ENCODE results near the gene HAPLN1. TPM values are rescaled to one million over a fixed set of nuclear protein-coding genes. Genes with fewer than 3 reads are reported as not detected.

The HAPLN1 gene
- total RNA-seq, 1 experiment from 2014 or later = 0.47 TPM

DNA sequence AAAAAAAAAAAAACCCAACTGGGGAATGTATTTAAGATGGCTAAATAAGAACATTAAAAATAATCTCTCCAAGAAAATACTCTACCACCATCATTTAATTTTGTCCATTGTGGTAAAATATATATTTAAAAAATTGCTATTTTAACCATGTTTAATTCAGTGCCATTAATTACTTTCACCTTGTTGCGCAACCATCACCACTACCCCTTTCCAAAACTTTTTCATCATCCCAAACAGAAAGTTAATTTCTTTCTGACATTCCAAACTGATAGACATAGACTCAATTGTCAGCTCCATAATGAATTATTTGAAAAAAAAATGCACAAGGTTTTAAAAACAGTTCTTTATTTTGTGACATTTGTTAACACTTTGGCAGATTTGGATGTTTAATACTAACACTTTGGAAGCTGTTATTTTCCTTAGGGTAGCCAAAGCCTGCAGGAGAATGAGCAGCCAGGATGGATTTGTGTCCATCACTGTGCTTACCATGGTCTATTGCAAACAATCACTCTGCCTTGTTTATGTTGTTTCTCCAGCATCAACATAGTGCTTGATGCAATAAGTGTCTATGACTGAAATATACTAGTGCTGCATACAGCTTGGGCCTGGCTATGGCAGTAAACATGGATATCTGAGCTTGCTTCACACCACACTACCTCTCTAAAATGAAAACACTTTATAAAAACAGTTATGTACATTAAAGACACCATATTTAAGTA is 62.7 kb downstream of the HAPLN1 start:
- DNase-seq (ENCODE audit: low spot score) = no peak
- in situ Hi-C loops (cut with HindIII; ENCODE audit: low sequenced_read_pairs) = no loop called here

DNA sequence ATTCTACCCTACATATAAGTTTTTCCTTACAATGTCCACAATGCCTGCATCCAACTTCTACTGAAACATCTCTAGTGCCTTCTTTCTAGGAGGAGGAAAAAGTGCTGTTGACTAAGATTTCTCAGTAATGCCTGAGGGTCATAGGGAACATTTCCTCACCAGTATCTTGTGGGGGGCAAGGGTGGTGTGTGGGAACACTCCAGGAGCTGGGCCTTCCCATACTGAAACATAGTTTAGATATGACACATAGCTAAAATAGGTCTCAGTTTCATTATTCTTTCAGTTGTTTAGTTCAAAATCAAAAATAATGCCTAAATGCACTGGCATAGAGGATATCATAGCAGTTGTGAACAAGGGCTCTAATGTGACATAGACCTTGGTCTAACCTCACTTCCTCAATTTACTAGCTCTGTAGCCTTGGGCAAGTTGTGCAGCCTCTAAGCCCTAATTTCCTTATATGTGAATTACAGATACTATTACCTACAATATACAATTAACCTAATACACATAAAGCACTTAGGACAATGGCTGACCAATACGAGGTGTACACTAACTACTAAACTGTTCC is 66.1 kb downstream of the HAPLN1 start:
- DNase-seq (ENCODE audit: low spot score) = no peak
- in situ Hi-C loops (cut with HindIII; ENCODE audit: low sequenced_read_pairs) = no loop called here

DNA sequence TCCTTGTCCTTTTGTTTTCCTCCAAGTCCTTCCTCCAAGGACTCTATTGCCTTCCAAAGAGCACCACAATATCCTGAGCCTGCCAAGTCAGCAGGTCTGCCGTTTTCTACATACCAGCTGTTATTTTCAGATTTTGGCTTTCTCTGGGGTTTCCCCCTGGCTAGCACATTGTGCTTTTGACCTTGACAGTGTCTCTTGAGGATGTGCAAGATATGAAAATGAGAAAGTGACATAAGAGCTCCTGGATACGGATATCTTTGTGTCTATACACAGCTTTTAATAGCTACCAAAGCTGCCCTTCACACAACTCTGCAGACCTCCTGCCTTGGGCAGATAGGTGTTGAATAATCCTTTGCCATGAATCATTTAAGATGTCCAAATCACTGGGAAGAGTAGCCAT is 67.0 kb downstream of the HAPLN1 start:
- no peak for DNase-seq (ENCODE audit: low spot score)
- in situ Hi-C loops (cut with HindIII; ENCODE audit: low sequenced_read_pairs) = no loop called here

DNA sequence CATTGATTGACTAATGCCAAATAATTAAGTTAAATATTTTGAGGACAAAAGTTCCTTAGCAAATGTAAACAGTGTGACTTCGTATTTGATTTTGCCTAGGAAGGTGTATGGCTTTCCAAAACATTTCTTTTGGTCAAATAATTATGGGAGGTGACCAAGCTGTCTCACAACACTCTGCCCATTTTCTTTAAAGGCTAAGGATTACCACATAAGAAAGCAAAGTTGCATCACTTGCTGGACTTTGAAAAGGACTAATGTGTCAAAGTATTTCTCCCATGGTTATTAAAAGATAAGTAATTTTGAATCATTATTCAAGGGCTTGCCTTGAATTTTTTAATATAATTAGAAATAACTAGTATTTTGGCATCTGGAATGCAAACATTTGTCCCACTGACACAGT is 74.7 kb downstream of the HAPLN1 start:
- no peak for DNase-seq (ENCODE audit: low spot score)
- in situ Hi-C loops (cut with HindIII; ENCODE audit: low sequenced_read_pairs) = no loop called here

DNA sequence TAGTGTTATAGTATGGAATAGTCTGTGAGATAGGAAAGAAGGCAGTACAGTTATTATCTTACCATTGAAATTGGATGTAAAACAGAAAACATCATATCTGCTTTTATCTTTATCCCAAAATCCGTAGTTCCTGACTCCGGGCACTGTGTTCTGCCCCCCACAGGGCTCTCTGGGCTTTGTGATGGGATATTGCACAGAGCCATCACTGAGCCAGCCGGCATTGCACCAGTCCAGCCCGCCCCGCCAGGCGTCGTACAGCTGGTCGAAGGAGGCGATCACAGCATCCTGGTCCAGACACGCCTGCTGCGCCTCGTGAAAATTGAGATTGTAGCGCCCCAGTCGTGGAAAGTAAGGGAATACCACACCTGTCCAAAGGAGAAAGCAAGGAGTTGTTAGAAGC is 76.4 kb downstream of the HAPLN1 start:
- in situ Hi-C loops (cut with HindIII; ENCODE audit: low sequenced_read_pairs) = no loop called here
- no peak for DNase-seq (ENCODE audit: low spot score)

DNA sequence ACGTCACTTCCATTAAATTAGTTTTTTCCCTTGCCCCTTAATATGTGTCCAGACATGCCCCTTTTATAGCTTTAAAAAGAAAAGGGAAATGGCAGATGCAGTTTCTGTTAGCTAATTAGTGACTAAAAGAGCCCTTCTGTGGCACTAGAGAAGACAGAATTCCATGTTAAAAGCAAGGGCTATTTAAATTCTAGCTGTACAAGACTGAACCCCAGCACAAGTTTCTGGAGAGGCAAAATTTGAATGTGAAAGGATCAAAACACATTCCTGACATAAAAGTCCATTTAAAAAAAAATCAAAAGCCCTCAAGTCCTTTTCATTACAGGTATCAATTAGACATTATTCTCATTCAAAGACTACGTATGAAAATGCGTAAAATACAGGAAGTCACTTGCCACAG is 78.7 kb downstream of the HAPLN1 start:
- in situ Hi-C loops (cut with HindIII; ENCODE audit: low sequenced_read_pairs) = no loop called here
- DNase-seq (ENCODE audit: low spot score) = no peak

DNA sequence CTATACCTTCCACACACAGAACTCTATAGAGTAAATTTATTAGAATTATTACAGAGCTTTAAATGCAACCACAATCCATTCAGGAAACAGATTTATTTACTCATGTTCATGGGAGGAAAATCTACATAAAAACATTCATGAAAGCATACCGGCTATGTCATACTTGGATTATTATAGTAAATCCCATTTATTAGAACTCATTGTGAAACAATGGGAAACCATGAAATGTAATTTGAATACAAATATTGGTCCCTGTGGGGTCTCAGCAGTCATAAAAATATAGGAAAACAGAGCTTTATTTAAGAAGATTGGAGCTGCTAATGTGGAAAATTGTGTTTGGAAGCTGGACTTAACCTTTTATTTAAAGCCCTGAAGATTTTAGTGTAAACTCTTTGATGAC is 80.7 kb downstream of the HAPLN1 start:
- DNase-seq (ENCODE audit: low spot score) = no peak
- in situ Hi-C loops (cut with HindIII; ENCODE audit: low sequenced_read_pairs) = no loop called here

GRCh38 chr5:83636156-83636555 is 84.5 kb downstream of the HAPLN1 start:
- DNase-seq (ENCODE audit: low spot score) = no peak

DNA sequence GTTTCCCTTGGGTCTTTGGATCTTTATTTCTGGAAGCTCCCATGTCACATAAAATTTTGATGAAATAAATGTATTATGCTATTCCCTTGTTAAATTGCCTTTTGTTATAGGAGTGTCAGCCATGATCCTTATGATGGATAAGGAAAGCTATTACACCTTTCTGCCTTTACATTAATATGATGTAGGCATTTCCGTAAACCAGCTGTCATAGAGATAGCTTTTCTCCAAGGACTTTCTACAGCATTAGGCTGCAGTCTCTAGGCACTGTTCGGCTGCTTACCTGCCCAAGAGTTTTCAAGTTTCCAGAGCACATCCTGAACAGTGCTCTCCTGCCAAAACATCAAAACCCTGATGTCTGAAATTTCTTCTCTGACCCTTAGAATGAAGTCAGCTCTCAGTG is 87.4 kb downstream of the HAPLN1 start:
- in situ Hi-C loops (cut with HindIII; ENCODE audit: low sequenced_read_pairs) = no loop called here
- no peak for DNase-seq (ENCODE audit: low spot score)

More at GRCh38 chr5:83636156-83636555, 84.5 kb downstream of the HAPLN1 start:
- in situ Hi-C loops (cut with HindIII; ENCODE audit: low sequenced_read_pairs) = no loop called here

- in situ Hi-C loops (cut with HindIII; ENCODE audit: low sequenced_read_pairs) = no loop called here
- no peak for DNase-seq (ENCODE audit: low spot score)
Observed at GRCh38 chr5:83632874-83633273, 87.8 kb downstream of the HAPLN1 start.

- in situ Hi-C loops (cut with HindIII; ENCODE audit: low sequenced_read_pairs) = no loop called here
- peak; percentile 24 for DNase-seq (ENCODE audit: low spot score)
Observed at GRCh38 chr5:83628360-83628759, 92.3 kb downstream of the HAPLN1 start.

- DNase-seq (ENCODE audit: low spot score) = no peak
- in situ Hi-C loops (cut with HindIII; ENCODE audit: low sequenced_read_pairs) = no loop called here
Observed at GRCh38 chr5:83614841-83615240, 105.8 kb downstream of the HAPLN1 start.

DNA sequence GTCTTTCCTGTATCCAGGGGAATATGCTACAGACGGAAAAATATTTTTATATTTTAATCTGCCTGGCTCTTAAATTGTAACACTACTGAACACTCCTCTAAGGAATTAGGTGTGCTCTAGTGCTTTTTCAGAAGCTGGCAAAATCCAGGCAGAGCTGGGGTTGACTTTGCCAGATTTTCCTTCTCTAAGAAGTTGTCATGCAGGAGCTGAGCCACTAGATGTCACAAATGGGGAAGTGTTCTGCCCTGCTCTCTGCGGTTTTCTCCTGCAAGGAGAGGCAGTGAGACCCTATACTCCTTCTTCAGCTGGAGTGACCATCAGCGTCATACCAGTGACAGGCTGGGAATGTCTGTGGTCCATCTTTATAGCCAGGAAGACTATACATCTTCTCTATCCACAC is 112.5 kb downstream of the HAPLN1 start:
- peak; percentile 49 for DNase-seq (ENCODE audit: low spot score)
- in situ Hi-C loops (cut with HindIII; ENCODE audit: low sequenced_read_pairs) = no loop called here

DNA sequence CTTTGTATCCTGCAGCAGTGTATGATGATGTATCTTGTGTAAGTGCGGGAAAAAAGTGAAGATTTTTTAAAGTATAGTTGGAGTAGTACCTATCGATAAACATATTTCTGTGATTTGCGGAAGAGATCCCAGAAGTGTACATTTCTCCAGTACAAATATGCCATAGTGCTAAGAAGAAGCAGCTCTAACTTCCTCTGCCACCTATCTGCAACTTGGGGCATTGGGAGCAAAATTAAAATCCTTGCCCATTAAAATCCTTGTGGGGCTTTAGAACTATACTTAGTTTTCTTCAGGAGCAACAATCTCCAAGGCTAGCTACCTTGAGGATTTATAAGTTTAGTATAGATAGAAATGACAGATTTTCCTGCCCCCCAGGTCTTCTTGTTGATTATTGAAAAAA is 125.4 kb downstream of the HAPLN1 start:
- in situ Hi-C loops (cut with HindIII; ENCODE audit: low sequenced_read_pairs) = no loop called here
- DNase-seq (ENCODE audit: low spot score) = no peak

GRCh38 chr5:83590966-83591365 is 129.7 kb downstream of the HAPLN1 start:
- in situ Hi-C loops (cut with HindIII; ENCODE audit: low sequenced_read_pairs) = no loop called here
- no peak for DNase-seq (ENCODE audit: low spot score)

DNA sequence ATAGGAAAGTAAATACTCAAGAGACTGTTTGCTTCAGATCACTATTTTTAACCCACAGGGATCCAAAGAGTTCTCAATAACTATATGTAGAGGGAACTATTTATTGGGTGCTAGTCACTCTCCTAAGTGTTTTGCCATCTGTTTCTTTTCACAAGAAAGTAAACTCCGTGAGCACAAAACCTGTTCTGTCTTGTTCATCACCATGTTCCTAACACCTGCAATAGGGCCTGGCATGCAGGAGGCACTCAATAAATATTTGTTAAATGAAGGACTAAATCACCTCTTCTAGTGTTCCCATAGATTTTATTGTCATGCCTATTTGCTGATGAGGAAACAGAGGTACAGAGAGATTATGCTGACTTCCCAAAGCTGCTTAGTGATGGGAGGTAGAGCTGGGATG is 130.9 kb downstream of the HAPLN1 start:
- DNase-seq (ENCODE audit: low spot score) = no peak
- in situ Hi-C loops (cut with HindIII; ENCODE audit: low sequenced_read_pairs) = no loop called here

Other genes starting within 250 kb of the HAPLN1 start
- 11.9 and 27.1 TPM in 2 replicates for gene VCAN, start 249.1 kb downstream of the HAPLN1 start, total RNA-seq (2014; rRNA removed; shearing (Covaris generic))